ENCODE results near the gene HDX. TPM values are rescaled to one million over a fixed set of nuclear protein-coding genes. Genes with fewer than 3 reads are reported as not detected.

The HDX gene
- total and polyA plus RNA-seq, 2 donors from 2014 or later, result 1.9 to 5.9 TPM

- H3K27me3 ChIP-seq (ENCODE audit: control insufficient read depth, insufficient read depth, low read length), result no peaks in the 10 kb centered on the region
- H3K4me1 ChIP-seq (ENCODE audit: control insufficient read depth in 2 of 3, insufficient read depth in 2 of 3, low read depth in 1 of 3, low read length in 3 of 3), result no peaks in the 10 kb centered on the region
- peak; percentile 29 for FAIRE-seq
- H3K36me3 ChIP-seq (ENCODE audit: control insufficient read depth in 2 of 3, insufficient read depth in 3 of 3, low read length in 3 of 3), result no peaks in the 10 kb centered on the region
- TF ChIP-seq, protein P1, sequence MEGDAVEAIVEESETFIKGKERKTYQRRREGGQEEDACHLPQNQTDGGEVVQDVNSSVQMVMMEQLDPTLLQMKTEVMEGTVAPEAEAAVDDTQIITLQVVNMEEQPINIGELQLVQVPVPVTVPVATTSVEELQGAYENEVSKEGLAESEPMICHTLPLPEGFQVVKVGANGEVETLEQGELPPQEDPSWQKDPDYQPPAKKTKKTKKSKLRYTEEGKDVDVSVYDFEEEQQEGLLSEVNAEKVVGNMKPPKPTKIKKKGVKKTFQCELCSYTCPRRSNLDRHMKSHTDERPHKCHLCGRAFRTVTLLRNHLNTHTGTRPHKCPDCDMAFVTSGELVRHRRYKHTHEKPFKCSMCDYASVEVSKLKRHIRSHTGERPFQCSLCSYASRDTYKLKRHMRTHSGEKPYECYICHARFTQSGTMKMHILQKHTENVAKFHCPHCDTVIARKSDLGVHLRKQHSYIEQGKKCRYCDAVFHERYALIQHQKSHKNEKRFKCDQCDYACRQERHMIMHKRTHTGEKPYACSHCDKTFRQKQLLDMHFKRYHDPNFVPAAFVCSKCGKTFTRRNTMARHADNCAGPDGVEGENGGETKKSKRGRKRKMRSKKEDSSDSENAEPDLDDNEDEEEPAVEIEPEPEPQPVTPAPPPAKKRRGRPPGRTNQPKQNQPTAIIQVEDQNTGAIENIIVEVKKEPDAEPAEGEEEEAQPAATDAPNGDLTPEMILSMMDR (IDR thresholded peaks at IDR 0.05; ENCODE audit: borderline replicate concordance, extremely low read depth, insufficient read depth), result no peak
- H3K27ac ChIP-seq (ENCODE audit: low read depth in 2 of 2, low read length in 2 of 2), result no peak overlapping the region
- intact Hi-C loops (cut with DNase I), result no loop called here
- peak in 2 of 5 donors; percentile 41 to 44 for DNase-seq
- H3K9me3 ChIP-seq (ENCODE audit: control insufficient read depth in 2 of 3, insufficient read depth in 1 of 3, low read length in 3 of 3), result no peaks in the 10 kb centered on the region
- no peak overlapping the region for H3K9ac ChIP-seq (ENCODE audit: low read length in 3 of 3)
- peak overlapping the region in 1 of 3 donors; percentile 7 for H3K4me3 ChIP-seq (ENCODE audit: low read length in 3 of 3)
Measured at GRCh38 chrX:84363663-84364062, 138.6 kb downstream of the HDX start.

- H3K9me3 ChIP-seq (ENCODE audit: control insufficient read depth in 2 of 3, insufficient read depth in 1 of 3, low read length in 3 of 3), result no peaks in the 10 kb centered on the region
- no peaks in the 10 kb centered on the region for H3K36me3 ChIP-seq (ENCODE audit: control insufficient read depth in 2 of 3, insufficient read depth in 3 of 3, low read length in 3 of 3)
- no peaks in the 10 kb centered on the region for H3K4me1 ChIP-seq (ENCODE audit: control insufficient read depth in 2 of 3, insufficient read depth in 2 of 3, low read depth in 1 of 3, low read length in 3 of 3)
- intact Hi-C loops (cut with DNase I), result no loop called here
- no peak for FAIRE-seq
- no peak overlapping the region for H3K4me3 ChIP-seq (ENCODE audit: low read length in 3 of 3)
- H3K9ac ChIP-seq (ENCODE audit: low read length in 3 of 3), result no peak overlapping the region
- TF ChIP-seq, protein P1 (IDR thresholded peaks at IDR 0.05; ENCODE audit: borderline replicate concordance, extremely low read depth, insufficient read depth), result no peak
- H3K27me3 ChIP-seq (ENCODE audit: control insufficient read depth, insufficient read depth, low read length), result no peaks in the 10 kb centered on the region
- no peak for DNase-seq
- H3K27ac ChIP-seq (ENCODE audit: low read depth in 2 of 2, low read length in 2 of 2), result no peak overlapping the region
Measured at GRCh38 chrX:84363051-84363450, 139.2 kb downstream of the HDX start.

- Histone ChIP-seq H3K4me3 (ENCODE audit: low read length in 3 of 3) (no peak overlapping the region), H3K4me1 (ENCODE audit: control insufficient read depth in 2 of 3, insufficient read depth in 2 of 3, low read depth in 1 of 3, low read length in 3 of 3) (no peaks in the 10 kb centered on the region), H3K36me3 (ENCODE audit: control insufficient read depth in 2 of 3, insufficient read depth in 3 of 3, low read length in 3 of 3) (no peaks in the 10 kb centered on the region), H3K27ac (ENCODE audit: low read depth in 2 of 2, low read length in 2 of 2) (no peak overlapping the region), H3K27me3 (ENCODE audit: control insufficient read depth, insufficient read depth, low read length) (no peaks in the 10 kb centered on the region), H3K9ac (ENCODE audit: low read length in 3 of 3) (no peak overlapping the region), H3K9me3 (ENCODE audit: control insufficient read depth in 2 of 3, insufficient read depth in 1 of 3, low read length in 3 of 3) (no peaks in the 10 kb centered on the region)
- no peak for FAIRE-seq
- TF ChIP-seq, protein P1 (IDR thresholded peaks at IDR 0.05; ENCODE audit: borderline replicate concordance, extremely low read depth, insufficient read depth), result no peak
- intact Hi-C loops (cut with DNase I), result no loop called here
- no peak for DNase-seq
Measured at GRCh38 chrX:84362184-84362838, 139.9 kb downstream of the HDX start.

GRCh38 chrX:84358271-84358670 lies 144.0 kb downstream of the HDX start:
- FAIRE-seq (no peak), DNase-seq (no peak)
- H3K27ac ChIP-seq (ENCODE audit: low read depth in 2 of 2, low read length in 2 of 2), result no peak overlapping the region
- TF ChIP-seq, protein P1 (IDR thresholded peaks at IDR 0.05; ENCODE audit: borderline replicate concordance, extremely low read depth, insufficient read depth), result no peak
- H3K9ac ChIP-seq (ENCODE audit: low read length in 3 of 3), result no peak overlapping the region
- H3K4me1 ChIP-seq (ENCODE audit: control insufficient read depth in 2 of 3, insufficient read depth in 2 of 3, low read depth in 1 of 3, low read length in 3 of 3), result no peaks in the 10 kb centered on the region
- H3K4me3 ChIP-seq (ENCODE audit: low read length in 3 of 3), result no peak overlapping the region
- H3K9me3 ChIP-seq (ENCODE audit: control insufficient read depth in 2 of 3, insufficient read depth in 1 of 3, low read length in 3 of 3), result no peaks in the 10 kb centered on the region
- H3K27me3 ChIP-seq (ENCODE audit: control insufficient read depth, insufficient read depth, low read length), result no peaks in the 10 kb centered on the region
- no peaks in the 10 kb centered on the region for H3K36me3 ChIP-seq (ENCODE audit: control insufficient read depth in 2 of 3, insufficient read depth in 3 of 3, low read length in 3 of 3)
- intact Hi-C loops (cut with DNase I), result no loop called here
